SK-N-MC (cell line): Measurements from ENCODE around the gene KL.

Experiments used
- DNase-seq: peaks from one replicate; pipeline ENCODE4 v3.0.0-alpha.2; 2011; ENCODE audit warnings: low read depth, low spot score
- H3K27ac ChIP-seq: fragments of 200-600 bp; sonication (generic); 2 replicates; pipeline ENCODE4 v1.5.1; 2016; ENCODE audit warnings: mixed run types
- H3K36me3 ChIP-seq: fragments of 200-600 bp; sonication (generic); 2 replicates; pipeline ENCODE4 v1.6.1; 2017; ENCODE audit warnings: antibody characterized with exemption, low read length, mixed read lengths; ENCODE audit not compliant: insufficient read depth
- H3K4me3 ChIP-seq: fragments of 200-600 bp; sonication (generic); 2 replicates; pipeline ENCODE4 v1.5.1; 2016
- H3K9ac ChIP-seq: fragments of 200-600 bp; sonication (generic); 2 replicates; pipeline ENCODE4 v1.8.0; 2017; ENCODE audit warnings: mixed run types, mixed read lengths; ENCODE audit not compliant: insufficient read length
- H3K9me3 ChIP-seq: fragments of 200-600 bp; sonication (generic); 2 replicates; pipeline ENCODE4 v1.6.1; 2017; ENCODE audit warnings: low read depth, mild to moderate bottlenecking, antibody characterized with exemption, low read length, moderate library complexity, mixed read lengths
- EZH2 ChIP-seq: fragments of 200-600 bp; sonication (generic); IDR thresholded peaks from one replicate; pipeline ENCODE4 v1.6.1; 2017; ENCODE audit warnings: antibody characterized with exemption
- FOXP2 ChIP-seq: optimal IDR thresholded peaks from 2 replicates; pipeline ENCODE3; 2011; ENCODE audit warnings: mild to moderate bottlenecking, moderate library complexity; ENCODE audit not compliant: insufficient read depth; ENCODE audit errors: extremely low read length, control extremely low read depth
- POLR2AphosphoS5 ChIP-seq: IDR thresholded peaks from 2 replicates; pipeline ENCODE4 v1.6.1; 2012; ENCODE audit warnings: mild to moderate bottlenecking, low read depth, low read length, borderline replicate concordance

KL gene

DNA sequence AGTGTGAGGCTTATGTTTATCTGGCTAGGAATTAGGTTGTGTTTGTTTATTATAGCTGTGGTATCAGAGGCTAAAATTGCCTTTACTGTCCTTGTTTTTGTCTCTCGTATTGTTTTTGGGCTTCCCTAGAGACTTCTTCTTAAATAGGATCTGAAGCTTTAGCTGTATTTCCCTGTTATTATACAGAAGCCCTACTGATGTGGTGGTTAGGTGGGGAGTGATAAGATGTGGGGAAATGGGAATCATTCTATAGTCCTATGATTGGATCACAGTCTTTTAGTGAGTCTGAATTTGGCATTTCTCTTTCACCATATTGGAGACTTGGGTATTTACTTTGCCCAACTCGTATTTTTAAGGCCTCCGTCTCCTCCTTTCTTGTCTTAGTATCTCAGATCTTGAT lies 8.3 kb upstream of the KL start:
- Histone ChIP-seq H3K4me3 (no peak overlapping the region), H3K27ac (no peak overlapping the region), H3K9ac (no peak overlapping the region), H3K36me3 (no peaks in the 10 kb centered on the region), H3K9me3 (peaks cover 9% of the 10 kb centered on the region; the same call in 1 of the 2 replicates)
- no peak for TF ChIP-seq POLR2AphosphoS5
- TF ChIP-seq FOXP2 = no peak
- no peak for TF ChIP-seq EZH2
- DNase-seq = no peak

DNA sequence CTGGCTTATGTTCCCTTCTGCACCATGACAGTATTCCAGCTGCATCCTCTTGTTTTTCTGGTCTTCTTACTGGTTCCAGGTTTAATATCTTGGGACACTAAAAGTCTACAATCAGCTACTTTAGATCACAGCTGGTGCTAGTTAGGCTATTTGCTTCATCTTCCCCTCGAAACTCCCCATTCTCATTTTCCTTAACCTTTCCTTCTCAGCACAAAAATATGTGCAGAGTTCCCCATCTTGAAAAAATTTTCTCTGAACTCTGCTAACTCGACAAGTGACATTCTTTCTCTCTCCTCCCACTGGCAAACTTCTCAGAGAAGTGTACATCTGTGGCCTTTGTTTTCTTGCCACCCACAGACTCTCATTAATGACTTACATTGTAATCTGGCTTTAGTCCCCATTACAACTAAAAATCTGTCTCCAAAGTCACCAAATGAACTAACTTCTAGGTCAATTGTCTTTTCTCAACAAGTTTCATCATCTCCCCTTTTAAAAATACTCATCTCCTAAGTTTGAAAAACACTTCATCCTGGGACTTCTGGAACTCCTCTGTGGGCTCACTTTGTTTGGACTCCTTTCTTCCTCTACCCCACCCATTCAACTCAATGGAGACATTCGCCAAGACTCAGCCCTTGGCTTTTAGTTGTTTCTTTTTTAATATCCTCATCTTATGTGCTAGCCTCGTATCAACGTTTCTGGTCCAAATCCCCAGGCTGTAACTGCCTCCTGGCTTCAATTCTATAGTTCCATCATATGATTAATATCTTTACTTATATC lies 7.1 kb upstream of the KL start:
- Histone ChIP-seq H3K9me3 (peaks cover 9% of the 10 kb centered on the region; the same call in 1 of the 2 replicates), H3K4me3 (no peak overlapping the region), H3K36me3 (no peaks in the 10 kb centered on the region), H3K27ac (no peak overlapping the region), H3K9ac (no peak overlapping the region)
- no peak for DNase-seq
- TF ChIP-seq FOXP2 = no peak
- TF ChIP-seq EZH2 = no peak
- TF ChIP-seq POLR2AphosphoS5 = no peak

DNA sequence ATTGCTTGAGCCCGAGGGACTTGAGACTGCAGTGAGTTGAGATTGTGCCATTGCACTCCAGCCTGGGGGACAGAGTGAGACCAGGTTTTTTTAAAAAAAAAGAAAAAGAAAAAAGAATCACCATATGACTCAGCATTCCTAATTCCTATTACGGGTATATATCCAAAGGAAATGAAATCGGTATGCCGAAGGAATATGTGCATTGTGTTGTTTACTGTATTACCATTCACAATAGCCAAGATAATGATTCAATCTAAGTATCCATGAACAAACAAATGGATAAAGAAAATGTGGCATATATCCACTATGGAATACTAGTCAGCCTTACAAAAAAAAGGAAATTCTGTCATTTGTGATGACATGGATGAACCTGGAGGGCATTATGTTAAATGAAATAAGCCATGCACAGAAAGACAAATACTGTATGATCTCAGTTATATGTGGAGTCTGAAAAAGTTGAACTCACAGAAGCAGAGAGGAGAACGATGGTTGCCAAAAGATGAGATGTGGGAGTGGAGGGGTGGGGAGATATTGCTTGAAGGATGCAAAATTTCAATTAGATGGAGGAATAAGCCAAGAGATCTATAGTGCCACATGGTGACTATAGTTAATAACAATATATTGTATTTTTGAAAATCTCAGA lies 4.3 kb upstream of the KL start:
- no peak for DNase-seq
- H3K4me3 ChIP-seq = no peak overlapping the region

DNA sequence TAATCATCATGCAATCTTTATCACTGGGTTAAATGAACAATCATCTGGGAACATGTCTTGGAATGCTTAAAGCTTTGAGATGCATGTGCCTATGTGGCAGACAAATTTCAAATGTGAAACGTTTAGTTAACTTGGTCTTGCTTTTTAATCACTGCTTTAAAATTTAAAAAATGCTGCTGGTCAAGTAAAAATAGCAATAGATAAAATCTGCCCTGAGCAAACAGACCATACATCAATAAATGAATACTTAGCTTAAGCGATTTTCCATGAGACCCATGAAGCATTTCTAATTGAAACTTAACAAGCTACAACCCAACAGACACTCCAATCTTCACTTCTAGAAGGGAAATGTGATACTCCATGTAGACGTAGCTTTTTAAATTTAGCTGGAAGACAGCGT lies 1.9 kb upstream of the KL start:
- H3K27ac ChIP-seq = no peak overlapping the region
- no peak for DNase-seq
- H3K36me3 ChIP-seq = no peaks in the 10 kb centered on the region
- H3K9me3 ChIP-seq = no peaks in the 10 kb centered on the region
- TF ChIP-seq POLR2AphosphoS5 (no peak), FOXP2 (no peak), EZH2 (no peak)
- no peak overlapping the region for H3K9ac ChIP-seq
- no peak overlapping the region for H3K4me3 ChIP-seq

More for the DNA sequence above, 4.3 kb upstream of the KL start:
- Histone ChIP-seq H3K9me3 (peaks cover 9% of the 10 kb centered on the region; the same call in 1 of the 2 replicates), H3K27ac (no peak overlapping the region), H3K9ac (no peak overlapping the region), H3K36me3 (no peaks in the 10 kb centered on the region)
- TF ChIP-seq FOXP2 = no peak
- no peak for TF ChIP-seq EZH2
- TF ChIP-seq POLR2AphosphoS5 = no peak

DNA sequence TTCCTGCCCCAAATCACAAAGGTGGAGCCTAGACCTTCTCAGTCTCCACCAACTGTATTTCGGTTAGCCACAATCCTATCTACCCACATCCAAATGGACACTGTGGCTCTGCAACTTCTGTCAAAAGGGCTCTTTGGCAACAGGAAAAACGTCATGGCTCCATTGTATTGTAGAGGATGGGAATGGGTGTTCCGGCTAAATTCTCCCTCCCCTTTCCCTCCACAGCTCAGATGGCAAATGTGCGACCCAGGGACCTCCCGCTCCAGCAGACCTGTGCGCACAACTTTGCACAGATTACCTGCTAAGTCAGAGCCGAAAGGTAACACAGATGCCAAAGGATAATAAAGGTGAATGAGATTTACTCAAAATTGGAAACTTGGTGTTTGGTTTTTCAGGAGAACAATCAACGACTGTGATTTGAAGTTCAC lies 968 bp upstream of the KL start:
- Histone ChIP-seq H3K4me3 (no peak overlapping the region), H3K9ac (no peak overlapping the region), H3K9me3 (no peaks in the 10 kb centered on the region), H3K36me3 (no peaks in the 10 kb centered on the region), H3K27ac (no peak overlapping the region)
- DNase-seq = no peak
- no peak for TF ChIP-seq FOXP2
- TF ChIP-seq POLR2AphosphoS5 = no peak
- TF ChIP-seq EZH2 = no peak

DNA sequence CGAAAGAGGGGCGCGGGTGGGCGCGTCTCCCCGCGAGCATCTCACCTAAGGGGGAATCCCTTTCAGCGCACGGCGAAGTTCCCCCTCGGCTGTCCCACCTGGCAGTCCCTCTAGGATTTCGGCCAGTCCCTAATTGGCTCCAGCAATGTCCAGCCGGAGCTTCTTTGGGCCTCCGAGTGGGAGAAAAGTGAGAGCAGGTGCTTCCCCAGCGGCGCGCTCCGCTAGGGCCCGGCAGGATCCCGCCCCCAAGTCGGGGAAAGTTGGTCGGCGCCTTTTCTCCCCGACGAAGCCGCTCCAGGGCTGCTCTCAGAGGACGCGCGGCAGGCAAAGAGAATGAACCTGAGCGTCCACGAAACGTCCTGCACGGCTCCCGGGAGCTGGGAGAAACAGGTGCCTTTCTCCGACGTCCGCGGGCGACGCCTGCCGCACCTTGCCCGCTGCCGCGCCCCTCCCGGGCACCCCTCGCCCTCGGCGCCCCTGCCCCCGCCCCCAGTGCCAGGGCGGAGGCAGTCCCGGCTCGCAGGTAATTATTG lies 366 bp upstream of the KL start:
- Histone ChIP-seq H3K36me3 (no peaks in the 10 kb centered on the region), H3K9me3 (no peaks in the 10 kb centered on the region), H3K4me3 (no peak overlapping the region), H3K9ac (no peak overlapping the region), H3K27ac (no peak overlapping the region)
- no peak for TF ChIP-seq FOXP2
- TF ChIP-seq POLR2AphosphoS5 = no peak
- no peak for TF ChIP-seq EZH2
- no peak for DNase-seq

DNA sequence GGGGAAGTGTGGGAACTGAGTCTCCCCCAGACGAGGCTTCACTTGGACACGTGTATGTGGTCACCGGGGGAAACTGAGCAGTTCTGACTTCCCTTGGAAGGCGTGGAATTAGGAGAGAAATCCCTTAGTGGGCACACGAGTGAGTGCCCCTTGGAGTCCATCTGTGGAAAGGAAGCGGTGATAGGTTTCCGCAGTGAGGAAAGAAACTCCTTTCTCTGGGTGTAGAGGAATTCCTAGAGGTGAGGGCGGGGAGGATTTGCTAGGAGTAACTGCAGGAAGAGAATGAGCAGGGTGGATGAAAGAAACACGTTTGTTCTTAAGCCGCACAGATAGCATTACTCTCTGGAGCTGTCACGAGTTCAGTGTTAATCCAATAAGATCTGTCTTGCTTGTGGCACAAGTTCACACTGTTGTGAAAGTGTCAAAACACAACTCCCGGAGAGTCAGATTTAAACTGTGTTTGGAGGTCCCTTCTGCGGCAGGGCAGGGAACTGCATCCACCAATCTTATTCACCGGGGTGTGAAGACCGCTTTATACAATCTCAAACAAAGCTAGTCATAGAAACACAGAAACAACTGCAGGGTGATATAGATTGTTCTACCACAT lies 1.2 kb downstream of the KL start:
- Histone ChIP-seq H3K36me3 (no peaks in the 10 kb centered on the region), H3K4me3 (no peak overlapping the region), H3K9ac (no peak overlapping the region), H3K27ac (no peak overlapping the region), H3K9me3 (no peaks in the 10 kb centered on the region)
- no peak for TF ChIP-seq FOXP2
- no peak for TF ChIP-seq EZH2
- no peak for TF ChIP-seq POLR2AphosphoS5
- DNase-seq = no peak

DNA sequence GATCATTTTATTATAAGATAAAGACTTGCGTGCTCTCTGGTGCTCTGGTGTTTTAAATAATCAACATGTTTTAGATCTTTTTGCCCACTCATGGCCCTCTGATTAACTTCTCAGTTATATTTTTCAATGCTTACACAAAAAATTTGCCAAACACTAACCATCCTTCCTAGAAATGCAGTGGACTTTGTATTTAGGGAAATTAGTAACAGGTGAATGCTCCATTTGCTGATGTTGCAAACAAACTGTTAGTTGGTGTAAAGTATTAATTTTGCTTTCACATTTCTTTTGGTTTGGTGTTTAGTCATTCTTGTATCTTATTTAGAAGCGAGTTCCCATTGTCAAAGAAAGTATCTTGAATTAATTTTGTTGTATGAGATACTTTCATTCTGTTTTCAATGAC lies 2.7 kb downstream of the KL start:
- no peak overlapping the region for H3K4me3 ChIP-seq
- H3K9ac ChIP-seq = no peak overlapping the region
- no peaks in the 10 kb centered on the region for H3K36me3 ChIP-seq
- no peak overlapping the region for H3K27ac ChIP-seq
- no peaks in the 10 kb centered on the region for H3K9me3 ChIP-seq
- TF ChIP-seq POLR2AphosphoS5 = no peak
- no peak for TF ChIP-seq FOXP2
- no peak for TF ChIP-seq EZH2
- DNase-seq = no peak
